HG02970 (cell line): ENCODE data around the gene C1QTNF6.
"Not testable (repeated sequence)": the region's sequence is repeated elsewhere in the genome, so short reads cannot be mapped to it uniquely, and the experiment has no call there.

Experiments used
- ATAC-seq: cut with Tn5 transposase; IDR thresholded peaks from one replicate; pipeline ENCODE4 v1.9.1; 2021; ENCODE audit warnings: mild to moderate bottlenecking, moderate library complexity, moderate number of reproducible peaks; ENCODE audit not compliant: unreplicated experiment, low FRiP score

The C1QTNF6 gene

GRCh38 chr22:37208401-37209139 lies 20.5 kb upstream of the C1QTNF6 start:
- no peak for ATAC-seq

GRCh38 chr22:37207981-37208380 lies 19.9 kb upstream of the C1QTNF6 start:
- ATAC-seq: no peak

GRCh38 chr22:37206841-37207821 lies 19.1 kb upstream of the C1QTNF6 start:
- no peak for ATAC-seq

GRCh38 chr22:37206118-37206840 lies 18.2 kb upstream of the C1QTNF6 start:
- ATAC-seq: no peak

GRCh38 chr22:37205046-37205445 lies 17.0 kb upstream of the C1QTNF6 start:
- no peak for ATAC-seq

- ATAC-seq: no peak
Measured at GRCh38 chr22:37204045-37204655, 16.1 kb upstream of the C1QTNF6 start.

- no peak for ATAC-seq
Measured at GRCh38 chr22:37203354-37204044, 15.5 kb upstream of the C1QTNF6 start.

- no peak for ATAC-seq
Measured at GRCh38 chr22:37202716-37203115, 14.7 kb upstream of the C1QTNF6 start.

GRCh38 chr22:37202001-37202555 lies 14.0 kb upstream of the C1QTNF6 start:
- ATAC-seq: no peak

- not testable (repeated sequence) for ATAC-seq
Measured at GRCh38 chr22:37201443-37201820, 13.4 kb upstream of the C1QTNF6 start.

- no peak for ATAC-seq
Measured at GRCh38 chr22:37199760-37200108, 11.7 kb upstream of the C1QTNF6 start.

GRCh38 chr22:37199103-37199759 lies 11.2 kb upstream of the C1QTNF6 start:
- ATAC-seq: peak; percentile 87

GRCh38 chr22:37198258-37199102 lies 10.4 kb upstream of the C1QTNF6 start:
- ATAC-seq: peak; percentile 14

- ATAC-seq: no peak
Measured at GRCh38 chr22:37197451-37198257, 9.6 kb upstream of the C1QTNF6 start.

- no peak for ATAC-seq
Measured at GRCh38 chr22:37196539-37197450, 8.7 kb upstream of the C1QTNF6 start.

GRCh38 chr22:37195921-37196320 lies 7.9 kb upstream of the C1QTNF6 start:
- no peak for ATAC-seq
